K562 (cell line): ENCODE data around the gene USHBP1. TPM values are rescaled to one million over a fixed set of nuclear protein-coding genes. Genes with fewer than 3 reads are reported as not detected.

Experiments
- ATAC-seq: fragments of 200-7000 bp; cut with Tn5 transposase; 3 replicates; pipeline ENCODE4 v1.9.1; 2020; ENCODE audit warnings: moderate library complexity
- BruUV-seq: library from RNA; stranded (reverse); fragments of 400-500 nt; replicated peaks from 2 replicates; lab custom pipeline; 2021; lab: Mats Ljungman, UMichigan
- CTCF ChIA-PET: fragments of 300-600 bp; formaldehyde crosslinking; extraction: SDS; loops from one replicate; lab custom pipeline; 2021; ENCODE audit warnings: low intra/inter-chr PET ratio; lab: Yijun Ruan, JAX
- POLR2A ChIA-PET: fragments of 300-600, 350-650 bp; sonication (Branson Sonifier 250); formaldehyde crosslinking; extraction: SDS; loops from one replicate; lab custom pipeline; 2021; ENCODE audit warnings: antibody characterized with exemption, inconsistent platforms; lab: Yijun Ruan, JAX
- DNase-seq, 4 experiments: peaks; one replicate each; pipeline versions ENCODE4 v3.0.0 to v3.0.0-alpha.2; 2011 to 2018; ENCODE audit warnings: low spot score in 3 of 4, mixed read lengths in 3 of 4; ENCODE audit errors: extremely low read depth in 1 of 4
- FAIRE-seq: peaks from 2 replicates; lab custom pipeline; 2011; peaks lifted over from hg19 to GRCh38; lab: Jason Lieb, UNC
- H2AFZ ChIP-seq: 2 replicates; pipeline ENCODE4 v1.6.0; 2011; ENCODE audit warnings: low read depth, low read length, control low read depth, inconsistent platforms
- H3K27ac ChIP-seq: fragments of 200-600 bp; 3 replicates; pipeline ENCODE4 v1.8.0; 2011; ENCODE audit warnings: low read depth, mild to moderate bottlenecking, control low read depth, inconsistent platforms, low read length, moderate library complexity, mixed read lengths; ENCODE audit errors: extremely low read depth
- H3K27me3 ChIP-seq, 2 experiments: fragments of 300-600 bp in 1 of 2; 2 replicates in 1 of 2; 3 replicates in 1 of 2; pipeline versions ENCODE4 v1.6.0 to v1.8.0; 2011; ENCODE audit warnings: inconsistent platforms in 2 of 2, low read length in 2 of 2, mild to moderate bottlenecking in 1 of 2, mixed read lengths in 1 of 2, moderate library complexity in 1 of 2; ENCODE audit not compliant: control insufficient read depth in 2 of 2, insufficient read depth in 2 of 2
- H3K36me3 ChIP-seq: fragments of 300-600 bp; 3 replicates; pipeline ENCODE4 v1.8.0; 2011; ENCODE audit warnings: mild to moderate bottlenecking, low read length, inconsistent platforms; ENCODE audit not compliant: control insufficient read depth, insufficient read depth
- H3K4me1 ChIP-seq, 2 experiments: fragments of 200-600 bp in 1 of 2; replicated peaks in 1 of 2; 2 replicates in 1 of 2; 3 replicates in 1 of 2; pipeline versions ENCODE4 v1.5.1 to v1.8.0; 2011; ENCODE audit warnings: inconsistent platforms in 2 of 2, low read length in 2 of 2, mild to moderate bottlenecking in 1 of 2, mixed read lengths in 1 of 2, moderate library complexity in 1 of 2; ENCODE audit not compliant: control insufficient read depth in 2 of 2, insufficient read depth in 2 of 2
- H3K4me2 ChIP-seq: 2 replicates; pipeline ENCODE4 v1.6.1; 2011; ENCODE audit warnings: low read length, control low read depth, inconsistent platforms, mixed read lengths; ENCODE audit not compliant: insufficient read depth
- H3K4me3 ChIP-seq: fragments of 200-600 bp; sonication (generic), shearing (Covaris generic); 2 replicates; pipeline ENCODE4 v1.5.1; 2016; ENCODE audit warnings: control low read depth, inconsistent platforms
- H3K79me2 ChIP-seq: fragments of 200-600 bp; 3 replicates; pipeline ENCODE4 v1.8.0; 2011; ENCODE audit warnings: low read length, inconsistent platforms; ENCODE audit not compliant: control insufficient read depth, insufficient read depth
- H3K9ac ChIP-seq, 2 experiments: 2 replicates each; pipeline versions ENCODE4 v1.6.0 to v1.6.1; 2011; ENCODE audit warnings: low read depth in 2 of 2, low read length in 2 of 2, control low read depth in 1 of 2, inconsistent platforms in 1 of 2, mild to moderate bottlenecking in 1 of 2, mixed read lengths in 1 of 2; ENCODE audit not compliant: insufficient read depth in 1 of 2
- H3K9me1 ChIP-seq: one replicate; pipeline ENCODE4 v1.6.0; 2011; ENCODE audit warnings: inconsistent platforms, mild to moderate bottlenecking, low read length, moderate library complexity; ENCODE audit not compliant: control insufficient read depth, insufficient read depth
- H3K9me3 ChIP-seq: replicated peaks from 2 replicates; pipeline ENCODE4 v1.5.1; 2011; ENCODE audit warnings: low read depth, low read length, inconsistent platforms; ENCODE audit not compliant: control insufficient read depth, insufficient read depth
- H4K20me1 ChIP-seq: replicated peaks from 2 replicates; pipeline ENCODE4 v1.6.1; 2011; ENCODE audit warnings: low read length, inconsistent platforms, mixed read lengths; ENCODE audit not compliant: control insufficient read depth, insufficient read depth
- NFIC ChIP-seq: fragments of 450-650 bp; IDR thresholded peaks from 2 replicates; pipeline ENCODE4 v1.6.1; 2017; ENCODE audit warnings: mild to moderate bottlenecking, inconsistent platforms
- POLR2B ChIP-seq: fragments of 450-650 bp; IDR thresholded peaks from 2 replicates; pipeline ENCODE4 v1.6.1; 2018; ENCODE audit warnings: low read depth; ENCODE audit not compliant: partially characterized antibody
- POLR2G ChIP-seq: fragments of 200-400 bp; formaldehyde crosslinking; IDR thresholded peaks from 2 replicates; pipeline ENCODE4 v1.6.1; 2017; ENCODE audit warnings: low read depth, mild to moderate bottlenecking, antibody characterized with exemption, low read length, moderate library complexity
- PTTG1 ChIP-seq: fragments of 450-650 bp; IDR thresholded peaks from 2 replicates; pipeline ENCODE4 v1.6.1; 2016; ENCODE audit warnings: low read depth, mild to moderate bottlenecking, missing genetic modification characterization, missing compliant biosample characterization
- ZC3H4 ChIP-seq: sonication (generic); formaldehyde crosslinking; IDR thresholded peaks from 2 replicates; pipeline ENCODE4 v1.9.0; 2021; ENCODE audit warnings: missing genetic modification reagents, borderline replicate concordance
- WGBS: fragments of 100-300 bp; shearing (Covaris generic); methylation state at CpG from one replicate; pipeline ENCODE4 v1.1.6; 2016; ENCODE audit warnings: low coverage, mixed read lengths; ENCODE audit not compliant: insufficient coverage; ENCODE audit errors: missing lambda C conversion rate; 5-methylcytosine and 5-hydroxymethylcytosine counted together
- in situ Hi-C: fragments of 300-500 bp; cut with MboI; formaldehyde crosslinking; loops from 4 replicates; pipeline ENCODE4 v1.15.0; 2018; ENCODE audit warnings: inconsistent platforms, mixed read lengths
- intact Hi-C: fragments of 100-400 bp; cut with micrococcal nuclease; formaldehyde crosslinking; loops from 2 replicates; pipeline ENCODE4 v1.14.2; 2022
- polyA plus RNA-seq, 8 experiments: library from polyadenylated mRNA; depleted of rRNA in 4 of 8; stranded (reverse) in 5 of 8; unstranded in 3 of 8; fragments of >200 nt; fragmentation: Nextera tagmentation in 2 of 8; fragmentation: Illumina TruSeq in 1 of 8; extraction: Ambion mirVana in 2 of 8; extraction: Trizol in 1 of 8; gene quantifications; 2 replicates each; pipeline versions ENCODE4 v1.2.1 to v1.2.3, GENCODE V29; 2011 to 2014; ENCODE audit warnings: inconsistent platforms in 1 of 8, missing spikeins in 1 of 8
- total RNA-seq, 7 experiments: library from RNA; depleted of rRNA in 6 of 7; stranded (reverse); fragments of >200 nt in 6 of 7; fragmentation: Illumina TruSeq in 2 of 7; extraction: Trizol in 2 of 7; gene quantifications; 2 replicates each; pipeline versions ENCODE4 v1.2.1 to v1.2.3, GENCODE V29; 2011 to 2021; ENCODE audit warnings: low replicate concordance in 1 of 7

Gene USHBP1
- total and polyA plus RNA-seq, 9 of the 15 experiments (the other 6 are each of a cell fraction or from before 2014, with no cell fraction given) = 0.03 to 0.10 (median 0.05) TPM; not detected in 5

DNA sequence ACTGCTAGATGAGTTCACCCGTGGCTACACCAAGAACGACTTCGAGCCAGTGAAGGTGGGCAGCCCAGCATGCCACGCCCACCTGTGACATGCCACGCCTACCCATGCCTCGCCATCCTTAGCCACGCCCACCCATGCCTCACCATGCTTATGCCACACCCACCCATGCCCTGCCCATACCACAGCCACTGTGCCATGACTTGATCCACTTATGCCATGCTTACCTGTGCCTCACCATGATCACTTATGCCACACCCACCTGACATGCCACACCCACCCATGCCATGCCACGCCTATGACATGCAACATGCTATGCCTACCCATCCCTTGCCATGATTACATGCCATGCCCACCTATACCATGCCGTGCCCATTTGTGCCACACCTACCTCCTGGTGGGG lies 62.3 kb downstream of the USHBP1 start (continued):
- no peak for TF ChIP-seq ZC3H4
- peak; percentile 22 for TF ChIP-seq POLR2B
- 0 out of 2 replicates have a peak, but pooled peaks have one; percentile 14 for TF ChIP-seq POLR2G

DNA sequence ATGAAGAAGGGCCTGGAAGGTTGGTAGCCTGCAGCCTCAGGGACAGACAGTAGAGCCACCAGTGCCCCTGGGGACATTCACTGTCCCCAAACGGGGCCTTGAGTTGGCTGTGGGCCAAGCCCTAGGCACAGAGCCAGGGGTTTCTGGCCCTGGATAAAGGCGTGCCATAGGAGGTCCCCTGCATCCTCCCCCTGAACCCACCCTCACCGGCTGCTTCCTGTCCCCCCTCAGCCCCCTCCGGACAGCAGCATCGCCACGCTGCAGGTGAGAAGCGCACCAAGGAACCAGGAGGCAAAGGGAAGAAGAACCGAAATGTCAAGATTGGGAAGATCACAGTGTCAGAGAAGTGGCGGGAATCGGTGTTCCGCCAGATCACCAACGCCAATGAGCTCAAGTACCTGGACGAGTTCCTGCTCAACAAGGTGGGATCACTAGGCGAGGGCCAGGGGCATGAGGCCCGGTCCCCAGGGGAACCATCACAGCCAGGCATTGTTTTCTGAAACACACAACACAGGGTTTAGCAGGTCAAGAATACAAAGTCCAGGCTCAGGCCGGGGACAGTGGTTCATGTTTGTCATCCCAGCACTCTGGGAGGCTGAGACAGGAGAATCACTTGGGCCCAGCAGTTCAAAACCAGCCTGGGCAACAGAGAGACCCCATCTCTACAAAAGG lies 64.0 kb downstream of the USHBP1 start:
- TF ChIP-seq PTTG1 (tag) = no peak
- peak; percentile 85 for TF ChIP-seq NFIC
- Histone ChIP-seq H3K36me3 (peaks cover 53% of the 10 kb centered on the region; the same call in 2 of the 3 replicates), H3K27ac (no peak overlapping the region), H3K4me2 (no peak overlapping the region), H3K9ac (peak overlapping the region in 1 of 2 experiments; percentile 52; a peak in 1 of 4 replicates), H3K4me1 (peaks cover 0 to 8% of the 10 kb centered on the region in 2 experiments; a peak in 1 of 5 replicates), H3K9me1 (no peaks in the 10 kb centered on the region), H3K9me3 (no peaks in the 10 kb centered on the region), H3K79me2 (no peaks in the 10 kb centered on the region), H3K27me3 (no peaks in the 10 kb centered on the region), H3K4me3 (no peak overlapping the region), H4K20me1 (no peaks in the 10 kb centered on the region), H2AFZ (no peak overlapping the region)
- no TSS peak for BruUV-seq
- intact Hi-C loops = loop anchor here (10.0 kb wide), 1 partner anchor 126 kb away; the partner anchor contains the start of genes HAUS8 and MYO9B
- FAIRE-seq = no peak
- 83% methylated on average over 13 of the region's 16 CpGs for WGBS
- DNase-seq = no peak
- in situ Hi-C loops = loop anchor here (5.0 kb wide), 1 partner anchor 77 kb away; no protein-coding TSS in a partner anchor
- no peak for ATAC-seq
- ChIA-PET POLR2A (interaction anchor here (0.7 kb wide), 2 partner anchors 69 to 311 kb away, joined by 3 read pairs; partner anchors contain the start of gene PGLS), CTCF (no interaction called here)

Other genes starting within 250 kb of the USHBP1 start
Only the 7 nearest of the 21 such genes appear.
- 12.4 and 17.6 TPM in 2 replicates for gene OCEL1, start 38.5 kb downstream of the USHBP1 start, total RNA-seq (2014; rRNA removed)
- 11.6 and 14.7 TPM in 2 replicates for gene OCEL1, start 38.5 kb downstream of the USHBP1 start, total RNA-seq (2014; rRNA removed; fragmentation: Illumina TruSeq; extraction: Trizol)
- 9.3 and 11.2 TPM in 2 replicates for gene OCEL1, start 38.5 kb downstream of the USHBP1 start, total RNA-seq (2015; rRNA removed; fragmentation: Illumina TruSeq; extraction: Trizol)
- gene OCEL1, start 38.5 kb downstream of the USHBP1 start, total RNA-seq (2021) = 38.0 and 38.6 TPM in 2 replicates
- 10.2 TPM in 2 replicates for gene OCEL1, start 38.5 kb downstream of the USHBP1 start, polyA plus RNA-seq (2011; rRNA removed)
- gene OCEL1, start 38.5 kb downstream of the USHBP1 start, polyA plus RNA-seq (2014; fragmentation: Illumina TruSeq; extraction: Trizol) = 18.8 and 27.0 TPM in 2 replicates
- gene OCEL1, start 38.5 kb downstream of the USHBP1 start, polyA plus RNA-seq (2014; fragmentation: Nextera tagmentation; extraction: Ambion mirVana) = 10 to 100 TPM in 1 of 2 experiments, 1 to 10 TPM in 1; 8.0 to 10.7 TPM
- 16.3 and 18.6 TPM in 2 replicates for gene OCEL1, start 38.5 kb downstream of the USHBP1 start, polyA plus RNA-seq (2014; rRNA removed)
- 93.2 and 99.7 TPM in 2 replicates for gene NR2F6, start 18.8 kb downstream of the USHBP1 start, total RNA-seq (2014; rRNA removed)
- gene NR2F6, start 18.8 kb downstream of the USHBP1 start, total RNA-seq (2014; rRNA removed; fragmentation: Illumina TruSeq; extraction: Trizol) = 9.8 and 12.6 TPM in 2 replicates
- 22.8 and 25.2 TPM in 2 replicates for gene NR2F6, start 18.8 kb downstream of the USHBP1 start, total RNA-seq (2015; rRNA removed; fragmentation: Illumina TruSeq; extraction: Trizol)
- gene NR2F6, start 18.8 kb downstream of the USHBP1 start, total RNA-seq (2021) = 95.9 and 97.5 TPM in 2 replicates
- gene NR2F6, start 18.8 kb downstream of the USHBP1 start, polyA plus RNA-seq (2011; rRNA removed) = 18.8 and 23.9 TPM in 2 replicates
- 11.4 and 15.7 TPM in 2 replicates for gene NR2F6, start 18.8 kb downstream of the USHBP1 start, polyA plus RNA-seq (2014; fragmentation: Illumina TruSeq; extraction: Trizol)
- 1 to 10 TPM in 1 of 2 experiments, under 1 TPM in 1; 0.76 to 3.0 TPM for gene NR2F6, start 18.8 kb downstream of the USHBP1 start, polyA plus RNA-seq (2014; fragmentation: Nextera tagmentation; extraction: Ambion mirVana)
- 64.2 and 69.6 TPM in 2 replicates for gene NR2F6, start 18.8 kb downstream of the USHBP1 start, polyA plus RNA-seq (2014; rRNA removed)
- gene BABAM1, start 2.7 kb upstream of the USHBP1 start, total RNA-seq (2014; rRNA removed) = 118 and 150 TPM in 2 replicates
- gene BABAM1, start 2.7 kb upstream of the USHBP1 start, total RNA-seq (2014; rRNA removed; fragmentation: Illumina TruSeq; extraction: Trizol) = 83.8 and 100 TPM in 2 replicates
- gene BABAM1, start 2.7 kb upstream of the USHBP1 start, total RNA-seq (2015; rRNA removed; fragmentation: Illumina TruSeq; extraction: Trizol) = 92.7 and 92.9 TPM in 2 replicates
- gene BABAM1, start 2.7 kb upstream of the USHBP1 start, total RNA-seq (2021) = 115 and 116 TPM in 2 replicates
- gene BABAM1, start 2.7 kb upstream of the USHBP1 start, polyA plus RNA-seq (2011; rRNA removed) = 131 and 139 TPM in 2 replicates
- 113 and 124 TPM in 2 replicates for gene BABAM1, start 2.7 kb upstream of the USHBP1 start, polyA plus RNA-seq (2014; fragmentation: Illumina TruSeq; extraction: Trizol)
- 10 to 100 TPM; 14.7 to 21.5 TPM for gene BABAM1, start 2.7 kb upstream of the USHBP1 start, polyA plus RNA-seq (2014; fragmentation: Nextera tagmentation; extraction: Ambion mirVana)
- gene BABAM1, start 2.7 kb upstream of the USHBP1 start, polyA plus RNA-seq (2014; rRNA removed) = 160 and 193 TPM in 2 replicates
- gene ANKLE1, start 17.2 kb upstream of the USHBP1 start, total RNA-seq (2014; rRNA removed) = 6.1 and 6.9 TPM in 2 replicates
- gene ANKLE1, start 17.2 kb upstream of the USHBP1 start, total RNA-seq (2014; rRNA removed; fragmentation: Illumina TruSeq; extraction: Trizol) = 1.8 and 2.1 TPM in 2 replicates
- gene ANKLE1, start 17.2 kb upstream of the USHBP1 start, total RNA-seq (2015; rRNA removed; fragmentation: Illumina TruSeq; extraction: Trizol) = 2.9 and 3.5 TPM in 2 replicates
- gene ANKLE1, start 17.2 kb upstream of the USHBP1 start, total RNA-seq (2021) = 6.2 and 6.7 TPM in 2 replicates
- 2.2 and 3.2 TPM in 2 replicates for gene ANKLE1, start 17.2 kb upstream of the USHBP1 start, polyA plus RNA-seq (2011; rRNA removed)
- 5.8 and 6.0 TPM in 2 replicates for gene ANKLE1, start 17.2 kb upstream of the USHBP1 start, polyA plus RNA-seq (2014; fragmentation: Illumina TruSeq; extraction: Trizol)
- under 1 TPM; 0.63 to 0.64 TPM for gene ANKLE1, start 17.2 kb upstream of the USHBP1 start, polyA plus RNA-seq (2014; fragmentation: Nextera tagmentation; extraction: Ambion mirVana)
- gene ANKLE1, start 17.2 kb upstream of the USHBP1 start, polyA plus RNA-seq (2014; rRNA removed) = 8.2 and 9.2 TPM in 2 replicates
- gene ABHD8, start 38.7 kb upstream of the USHBP1 start, total RNA-seq (2014; rRNA removed) = 5.0 and 5.8 TPM in 2 replicates
- gene ABHD8, start 38.7 kb upstream of the USHBP1 start, total RNA-seq (2014; rRNA removed; fragmentation: Illumina TruSeq; extraction: Trizol) = 0.22 and 0.29 TPM in 2 replicates
- gene ABHD8, start 38.7 kb upstream of the USHBP1 start, total RNA-seq (2015; rRNA removed; fragmentation: Illumina TruSeq; extraction: Trizol) = 1.7 and 1.8 TPM in 2 replicates
- gene ABHD8, start 38.7 kb upstream of the USHBP1 start, total RNA-seq (2021) = 5.6 and 6.6 TPM in 2 replicates
- 2.3 and 4.2 TPM in 2 replicates for gene ABHD8, start 38.7 kb upstream of the USHBP1 start, polyA plus RNA-seq (2011; rRNA removed)
- gene ABHD8, start 38.7 kb upstream of the USHBP1 start, polyA plus RNA-seq (2014; fragmentation: Illumina TruSeq; extraction: Trizol) = 0.97 and 2.3 TPM in 2 replicates
- under 1 TPM in 1 of 2 experiments, not detected in 1; 0.04 TPM for gene ABHD8, start 38.7 kb upstream of the USHBP1 start, polyA plus RNA-seq (2014; fragmentation: Nextera tagmentation; extraction: Ambion mirVana)
- 3.8 and 5.2 TPM in 2 replicates for gene ABHD8, start 38.7 kb upstream of the USHBP1 start, polyA plus RNA-seq (2014; rRNA removed)
- gene MRPL34, start 41.1 kb upstream of the USHBP1 start, total RNA-seq (2014; rRNA removed) = 191 and 236 TPM in 2 replicates
- 40.7 and 46.5 TPM in 2 replicates for gene MRPL34, start 41.1 kb upstream of the USHBP1 start, total RNA-seq (2014; rRNA removed; fragmentation: Illumina TruSeq; extraction: Trizol)
- gene MRPL34, start 41.1 kb upstream of the USHBP1 start, total RNA-seq (2015; rRNA removed; fragmentation: Illumina TruSeq; extraction: Trizol) = 66.9 and 67.3 TPM in 2 replicates
- 129 and 158 TPM in 2 replicates for gene MRPL34, start 41.1 kb upstream of the USHBP1 start, total RNA-seq (2021)
- gene MRPL34, start 41.1 kb upstream of the USHBP1 start, polyA plus RNA-seq (2011; rRNA removed) = 70.2 and 75.9 TPM in 2 replicates
- 72.5 and 85.4 TPM in 2 replicates for gene MRPL34, start 41.1 kb upstream of the USHBP1 start, polyA plus RNA-seq (2014; fragmentation: Illumina TruSeq; extraction: Trizol)
- gene MRPL34, start 41.1 kb upstream of the USHBP1 start, polyA plus RNA-seq (2014; fragmentation: Nextera tagmentation; extraction: Ambion mirVana) = 10 to 100 TPM; 11.5 to 20.6 TPM
- 256 and 284 TPM in 2 replicates for gene MRPL34, start 41.1 kb upstream of the USHBP1 start, polyA plus RNA-seq (2014; rRNA removed)
- 43.5 and 67.6 TPM in 2 replicates for gene DDA1, start 44.8 kb upstream of the USHBP1 start, total RNA-seq (2014; rRNA removed)
- gene DDA1, start 44.8 kb upstream of the USHBP1 start, total RNA-seq (2014; rRNA removed; fragmentation: Illumina TruSeq; extraction: Trizol) = 23.2 and 23.5 TPM in 2 replicates
- 32.7 and 33.2 TPM in 2 replicates for gene DDA1, start 44.8 kb upstream of the USHBP1 start, total RNA-seq (2015; rRNA removed; fragmentation: Illumina TruSeq; extraction: Trizol)
- 45.1 and 51.4 TPM in 2 replicates for gene DDA1, start 44.8 kb upstream of the USHBP1 start, total RNA-seq (2021)
- gene DDA1, start 44.8 kb upstream of the USHBP1 start, polyA plus RNA-seq (2011; rRNA removed) = 33.8 and 43.2 TPM in 2 replicates
- 72.3 and 80.9 TPM in 2 replicates for gene DDA1, start 44.8 kb upstream of the USHBP1 start, polyA plus RNA-seq (2014; fragmentation: Illumina TruSeq; extraction: Trizol)
- 1 to 10 TPM; 1.4 to 4.3 TPM for gene DDA1, start 44.8 kb upstream of the USHBP1 start, polyA plus RNA-seq (2014; fragmentation: Nextera tagmentation; extraction: Ambion mirVana)
- 68.0 and 83.8 TPM in 2 replicates for gene DDA1, start 44.8 kb upstream of the USHBP1 start, polyA plus RNA-seq (2014; rRNA removed)